Stomach (tissue), 9 donors: ENCODE results near the gene STK32A. TPM values are rescaled to one million over a fixed set of nuclear protein-coding genes. Genes with fewer than 3 reads are reported as not detected.
A peak's percentile ranks its signal among the peaks of the same experiment; 100 is the strongest.

Experiments used
- DNase-seq, 2 donors: peaks; one replicate each; pipeline versions ENCODE4 v3.0.0 to v3.0.0-alpha.2; 2013 to 2019
- H3K27ac ChIP-seq, 5 donors: fragments of 200-600 bp in 4 of 5; sonication (generic) in 4 of 5; one replicate each; pipeline ENCODE4 v1.5.1; 2013 to 2019; ENCODE audit warnings: mild to moderate bottlenecking in 1 of 5, moderate library complexity in 1 of 5
- H3K27me3 ChIP-seq, 3 donors: fragments of 200-600 bp; sonication (generic); one replicate each; pipeline ENCODE4 v1.5.1; 2017 to 2019; ENCODE audit warnings: mixed run types in 1 of 3
- H3K36me3 ChIP-seq, 4 donors: fragments of 200-600 bp; sonication (generic); 1 replicate in 3 of 4; 2 replicates in 1 of 4; pipeline ENCODE4 v1.5.1; 2016 to 2019
- H3K4me1 ChIP-seq, 4 donors: fragments of 200-600 bp; sonication (generic); one replicate each; pipeline ENCODE4 v1.5.1; 2016 to 2019
- H3K4me3 ChIP-seq, 4 donors: fragments of 200-600 bp; sonication (generic) in 3 of 4; one replicate each; pipeline ENCODE4 v1.5.1; 2016 to 2019; ENCODE audit warnings: mild to moderate bottlenecking in 1 of 4
- H3K9me3 ChIP-seq, 4 donors: fragments of 200-600 bp; sonication (generic); one replicate each; pipeline ENCODE4 v1.5.1; 2016 to 2019
- EP300 ChIP-seq: sonication (generic); formaldehyde crosslinking; IDR thresholded peaks from one replicate; pipeline ENCODE4 v1.6.1; 2017; ENCODE audit warnings: antibody characterized with exemption
- POLR2A ChIP-seq, 4 donors: fragments of 450-650 bp; IDR thresholded peaks; one replicate each; pipeline ENCODE4 v1.6.1; 2016; ENCODE audit warnings: antibody characterized with exemption in 4 of 4, control low read depth in 2 of 4, mild to moderate bottlenecking in 1 of 4, moderate library complexity in 1 of 4
- POLR2AphosphoS5 ChIP-seq, 3 donors: sonication (generic); formaldehyde crosslinking; IDR thresholded peaks; one replicate each; pipeline ENCODE4 v1.6.1; 2016; ENCODE audit warnings: antibody characterized with exemption in 3 of 3
- WGBS, 5 donors: extraction: QIAGEN DNeasy Blood & Tissue Kit in 3 of 5; methylation state at CpG; one replicate each; pipeline versions ENCODE4 v1.1.5 to v1.1.7; 2013 to 2018; 5-methylcytosine and 5-hydroxymethylcytosine counted together
- intact Hi-C: fragments of 100-400 bp; cut with DNase I; formaldehyde crosslinking; loops from one replicate; pipeline ENCODE4 v1.15.1; 2023; ENCODE audit warnings: low total_unique reads
- polyA plus RNA-seq, 3 donors: library from polyadenylated mRNA; stranded (reverse); fragments of 200-250 nt; gene quantifications; one replicate each; pipeline ENCODE4 v1.2.3, GENCODE V29; 2013
- total RNA-seq, 5 donors: library from RNA; depleted of rRNA; stranded (reverse); fragments of >200 nt; gene quantifications; one replicate each; pipeline versions ENCODE4 v1.1.0 to v1.2.3, GENCODE V29; 2014 to 2016
- TF ChIP-seq, protein P1 (sequence below), 7 experiments: fragments of 450-650 bp in 4 of 7; fragments of 200-600 bp in 3 of 7; sonication (generic) in 3 of 7; IDR thresholded peaks; one replicate each; pipeline ENCODE4 v1.5.1; 2016 to 2019; ENCODE audit warnings: antibody characterized with exemption in 7 of 7, control low read depth in 2 of 7, mild to moderate bottlenecking in 1 of 7
- donor health status: healthy with polysubstance abuse.
- donor health status: Bipolar disorder and iron deficiency.
- donor health status: healthy.

Gene STK32A
- total and polyA plus RNA-seq, 8 donors = 0.48 to 29.7 (median 0.62) TPM

DNA sequence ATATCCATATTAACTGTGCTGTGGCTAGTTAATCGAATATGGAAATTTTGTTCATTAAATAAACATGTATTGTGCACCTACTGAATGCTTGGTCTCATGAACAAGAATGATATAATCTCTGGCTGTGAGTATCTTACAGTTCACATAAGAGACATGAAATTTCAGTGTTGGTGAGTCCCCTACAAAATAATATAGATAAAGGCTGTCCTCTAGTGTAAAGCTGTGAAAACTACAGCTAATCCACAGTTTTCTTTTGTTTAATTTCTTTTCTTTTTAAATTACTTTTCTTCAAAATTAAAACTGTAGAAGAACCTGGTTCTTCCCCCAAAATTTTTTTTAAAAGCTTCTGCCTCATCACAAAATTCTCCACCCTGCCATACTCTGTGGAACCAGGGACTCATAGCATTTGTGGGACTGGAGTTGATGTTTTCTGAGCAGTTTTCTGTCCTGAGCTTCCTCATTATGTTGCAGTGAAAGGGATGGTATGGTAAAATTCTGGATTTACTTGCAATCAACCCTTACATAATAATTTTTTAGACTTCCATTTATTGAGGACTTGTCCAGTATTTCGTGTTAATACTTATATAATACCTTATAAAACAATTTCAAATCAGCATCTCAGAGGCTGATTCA, 135.0 kb downstream of the STK32A start:
- no peak for DNase-seq
- no peak overlapping the region for H3K27ac ChIP-seq
- H3K4me1 ChIP-seq = no peaks in the 10 kb centered on the region
- H3K9me3 ChIP-seq = no peaks in the 10 kb centered on the region
- no peak for TF ChIP-seq POLR2A (IDR thresholded peaks at IDR 0.05)
- no peak for TF ChIP-seq POLR2AphosphoS5 (IDR thresholded peaks at IDR 0.05)
- TF ChIP-seq EP300 = no peak
- TF ChIP-seq, protein P1, sequence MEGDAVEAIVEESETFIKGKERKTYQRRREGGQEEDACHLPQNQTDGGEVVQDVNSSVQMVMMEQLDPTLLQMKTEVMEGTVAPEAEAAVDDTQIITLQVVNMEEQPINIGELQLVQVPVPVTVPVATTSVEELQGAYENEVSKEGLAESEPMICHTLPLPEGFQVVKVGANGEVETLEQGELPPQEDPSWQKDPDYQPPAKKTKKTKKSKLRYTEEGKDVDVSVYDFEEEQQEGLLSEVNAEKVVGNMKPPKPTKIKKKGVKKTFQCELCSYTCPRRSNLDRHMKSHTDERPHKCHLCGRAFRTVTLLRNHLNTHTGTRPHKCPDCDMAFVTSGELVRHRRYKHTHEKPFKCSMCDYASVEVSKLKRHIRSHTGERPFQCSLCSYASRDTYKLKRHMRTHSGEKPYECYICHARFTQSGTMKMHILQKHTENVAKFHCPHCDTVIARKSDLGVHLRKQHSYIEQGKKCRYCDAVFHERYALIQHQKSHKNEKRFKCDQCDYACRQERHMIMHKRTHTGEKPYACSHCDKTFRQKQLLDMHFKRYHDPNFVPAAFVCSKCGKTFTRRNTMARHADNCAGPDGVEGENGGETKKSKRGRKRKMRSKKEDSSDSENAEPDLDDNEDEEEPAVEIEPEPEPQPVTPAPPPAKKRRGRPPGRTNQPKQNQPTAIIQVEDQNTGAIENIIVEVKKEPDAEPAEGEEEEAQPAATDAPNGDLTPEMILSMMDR (IDR thresholded peaks at IDR 0.05) = peak in 4 of 7 experiments; percentile 10 to 58 (median 50)
- H3K27me3 ChIP-seq = no peaks in the 10 kb centered on the region
- 5 to 45% (median 16%) methylated on average over 2 of the region's 2 CpGs for WGBS, 5 donors
- intact Hi-C loops = loop anchor here (5.0 kb wide), 1 partner anchor 148 kb away; no protein-coding TSS in a partner anchor
- H3K36me3 ChIP-seq = no peaks in the 10 kb centered on the region
- no peak overlapping the region for H3K4me3 ChIP-seq

- Histone ChIP-seq H3K27me3 (no peaks in the 10 kb centered on the region), H3K27ac (no peak overlapping the region), H3K4me3 (no peak overlapping the region), H3K4me1 (no peaks in the 10 kb centered on the region), H3K9me3 (no peaks in the 10 kb centered on the region), H3K36me3 (no peaks in the 10 kb centered on the region)
- no peak for TF ChIP-seq POLR2AphosphoS5 (IDR thresholded peaks at IDR 0.05)
- TF ChIP-seq POLR2A (IDR thresholded peaks at IDR 0.05) = no peak
- TF ChIP-seq, protein P1 (IDR thresholded peaks at IDR 0.05) = no peak
- TF ChIP-seq EP300 = no peak
- DNase-seq = no peak
- intact Hi-C loops = loop anchor here (5.0 kb wide), 1 partner anchor 149 kb away; no protein-coding TSS in a partner anchor
Observed at GRCh38 chr5:147371290-147371689, 136.5 kb downstream of the STK32A start.

GRCh38 chr5:147372191-147372590, 137.4 kb downstream of the STK32A start:
- WGBS, 5 donors = 96 to 99% (median 97%) methylated on average over 1 of the region's 1 CpG
- intact Hi-C loops = loop anchor here (5.0 kb wide), 1 partner anchor 150 kb away; no protein-coding TSS in a partner anchor
- no peak overlapping the region for H3K27ac ChIP-seq
- TF ChIP-seq, protein P1 (IDR thresholded peaks at IDR 0.05) = no peak
- no peak for DNase-seq
- H3K9me3 ChIP-seq = no peaks in the 10 kb centered on the region
- no peaks in the 10 kb centered on the region for H3K36me3 ChIP-seq
- H3K4me3 ChIP-seq = no peak overlapping the region
- H3K4me1 ChIP-seq = no peaks in the 10 kb centered on the region
- no peaks in the 10 kb centered on the region for H3K27me3 ChIP-seq

DNA sequence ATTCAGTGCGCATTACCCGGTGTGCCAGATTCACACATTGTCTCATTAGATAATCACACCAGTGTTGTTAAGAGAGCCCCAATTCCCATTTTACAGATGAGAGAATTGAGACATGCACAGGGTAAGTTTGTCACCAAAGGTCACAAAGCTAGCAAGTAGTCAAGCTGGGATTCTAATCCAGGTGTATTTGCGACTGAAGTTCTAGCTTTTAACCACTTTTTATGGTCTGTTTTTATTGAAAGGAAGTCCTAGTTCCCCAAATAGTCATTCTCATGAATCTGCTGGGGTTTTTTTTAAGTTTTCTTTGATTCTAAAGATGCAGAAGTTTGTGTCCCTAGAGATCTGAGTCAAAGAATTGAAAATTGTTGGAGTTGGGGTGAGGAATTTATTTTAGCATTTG, 138.5 kb downstream of the STK32A start:
- 90 to 94% (median 93%) methylated on average over 3 of the region's 3 CpGs for WGBS, 5 donors
- intact Hi-C loops = loop anchor here (5.0 kb wide), 1 partner anchor 151 kb away; no protein-coding TSS in a partner anchor
- Histone ChIP-seq H3K27me3 (no peaks in the 10 kb centered on the region), H3K9me3 (no peaks in the 10 kb centered on the region), H3K4me1 (no peaks in the 10 kb centered on the region), H3K4me3 (no peak overlapping the region), H3K27ac (no peak overlapping the region), H3K36me3 (no peaks in the 10 kb centered on the region)
- DNase-seq = no peak
- no peak for TF ChIP-seq EP300
- no peak for TF ChIP-seq POLR2AphosphoS5 (IDR thresholded peaks at IDR 0.05)
- TF ChIP-seq, protein P1 (IDR thresholded peaks at IDR 0.05) = no peak
- no peak for TF ChIP-seq POLR2A (IDR thresholded peaks at IDR 0.05)
